ENCODE measurements around the gene TMEM184A.

Gene TMEM184A

DNA sequence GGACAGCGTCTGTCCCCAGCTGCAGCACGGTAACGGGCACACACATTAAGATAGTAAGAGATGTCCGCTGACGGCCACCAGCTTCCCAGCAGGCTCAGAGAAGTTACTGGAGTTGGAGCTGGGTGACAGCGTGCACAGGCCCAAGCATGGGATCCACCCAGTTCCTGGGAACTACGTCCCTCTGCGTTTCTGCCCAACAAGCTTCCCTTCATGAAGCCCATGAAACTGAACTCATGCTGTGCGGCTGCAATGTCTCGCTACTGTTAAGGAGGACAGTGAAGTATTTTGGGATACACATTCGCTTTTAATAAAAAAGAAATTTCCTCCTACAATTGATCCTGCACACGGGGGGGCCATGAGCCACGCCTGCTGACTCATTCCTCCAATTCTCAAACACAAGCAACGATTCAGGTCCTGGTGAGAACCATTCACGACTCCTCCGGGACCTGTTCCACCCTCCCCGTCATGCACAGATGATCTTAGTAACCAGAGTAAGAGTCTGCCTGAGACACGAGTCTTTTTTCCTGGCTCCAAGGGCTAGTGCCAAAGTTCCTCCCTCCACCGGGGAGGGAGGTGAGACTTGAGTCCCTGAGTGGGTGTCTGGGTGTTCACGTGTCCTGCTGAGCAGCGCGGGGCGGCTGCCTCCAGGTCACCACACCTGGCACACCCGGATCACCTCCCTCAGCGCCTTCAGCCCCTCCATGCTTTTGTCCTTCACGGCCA is 11.2 kb upstream of the TMEM184A start:
- no peak for DNase-seq (ENCODE audit: low spot score)

DNA sequence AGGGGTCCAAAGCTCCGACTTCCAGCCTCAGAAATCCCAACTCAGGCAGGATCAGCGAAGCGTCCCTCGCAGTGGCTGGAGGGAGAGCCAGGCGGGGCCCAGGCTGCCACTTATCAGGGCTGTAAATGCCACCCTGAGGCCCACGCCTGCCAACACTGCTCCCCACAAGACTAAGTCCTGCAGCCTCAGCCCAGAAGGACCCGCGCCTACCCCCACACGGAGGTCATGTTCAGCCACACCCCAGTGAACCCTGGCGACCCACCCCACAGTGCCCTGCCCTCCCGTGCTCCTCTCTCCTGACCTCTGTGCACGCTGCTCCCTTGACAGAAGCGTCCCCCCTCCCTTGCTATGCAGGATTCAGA is 10.7 kb upstream of the TMEM184A start:
- DNase-seq (ENCODE audit: low spot score): no peak

DNA sequence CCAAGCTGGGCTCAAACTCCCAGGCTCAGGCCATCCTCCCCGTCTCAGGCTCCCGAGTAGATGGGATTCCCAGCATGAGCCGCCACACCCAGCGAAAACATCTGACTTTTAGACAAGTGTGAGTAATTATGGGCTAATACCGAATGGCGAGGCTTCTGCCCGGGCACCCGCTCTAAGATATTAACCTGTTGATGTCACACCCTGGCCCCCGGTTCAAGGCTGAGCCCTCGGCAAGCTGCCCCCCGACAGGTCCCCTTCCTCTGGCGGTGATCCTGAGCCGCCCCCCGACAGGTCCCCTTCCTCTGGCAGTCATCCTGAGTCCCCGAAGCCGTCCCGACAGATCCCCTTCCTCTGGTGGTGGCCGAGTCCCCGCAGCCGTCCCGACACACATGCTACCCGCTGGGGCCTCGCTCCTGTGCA is 8.6 kb upstream of the TMEM184A start:
- DNase-seq (ENCODE audit: low spot score): no peak

DNA sequence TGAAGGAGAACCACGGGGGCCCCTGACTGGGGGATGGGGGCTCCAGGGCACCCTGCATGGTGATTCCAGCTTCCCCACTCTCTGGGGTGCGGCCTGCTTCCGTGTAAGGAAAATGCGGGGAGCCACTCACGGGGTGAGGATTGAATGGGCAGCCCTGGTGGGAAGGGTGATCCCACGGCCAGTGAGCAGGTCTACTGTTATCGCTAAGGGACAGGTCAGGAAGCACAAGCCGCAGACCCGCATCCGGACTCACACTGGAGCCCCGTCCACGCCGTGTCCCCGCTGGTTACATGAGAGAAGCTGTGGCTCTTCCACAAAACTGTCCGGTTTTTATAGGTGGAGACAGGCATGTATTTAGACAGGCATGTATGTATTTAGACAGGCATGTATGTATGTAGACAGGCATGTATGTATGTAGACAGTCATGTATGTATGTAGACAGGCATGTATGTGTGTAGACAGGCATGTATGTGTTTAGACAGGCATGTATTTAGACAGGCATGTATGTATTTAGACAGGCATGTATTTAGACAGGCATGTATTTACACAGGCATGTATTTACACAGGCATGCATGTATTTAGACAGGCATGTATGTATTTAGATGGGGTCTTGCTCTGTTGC is 8.1 kb upstream of the TMEM184A start:
- DNase-seq (ENCODE audit: low spot score): no peak

DNA sequence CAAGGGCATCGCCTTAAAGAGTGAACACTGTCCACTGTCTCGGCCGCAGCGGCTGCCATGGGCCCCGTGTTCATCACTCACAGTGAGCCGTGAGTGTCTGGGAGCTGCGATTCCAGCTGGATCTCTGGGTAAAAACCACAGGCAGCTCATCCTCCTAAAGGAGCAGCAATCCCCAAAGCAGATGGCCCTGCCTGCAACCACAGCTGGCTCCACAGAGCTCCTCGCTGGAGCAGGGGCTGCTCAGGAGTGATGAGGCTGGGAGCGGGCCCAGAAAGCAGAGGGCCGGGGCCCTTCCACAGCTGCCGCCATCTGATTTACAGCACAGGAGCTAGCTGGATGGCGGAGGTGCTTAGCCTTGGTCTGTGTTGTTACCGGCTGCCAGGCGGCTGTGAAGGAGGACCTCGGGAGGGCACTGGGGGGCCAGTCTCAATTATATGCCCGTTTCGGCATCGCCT is 6.6 kb upstream of the TMEM184A start:
- DNase-seq (ENCODE audit: low spot score): no peak

DNA sequence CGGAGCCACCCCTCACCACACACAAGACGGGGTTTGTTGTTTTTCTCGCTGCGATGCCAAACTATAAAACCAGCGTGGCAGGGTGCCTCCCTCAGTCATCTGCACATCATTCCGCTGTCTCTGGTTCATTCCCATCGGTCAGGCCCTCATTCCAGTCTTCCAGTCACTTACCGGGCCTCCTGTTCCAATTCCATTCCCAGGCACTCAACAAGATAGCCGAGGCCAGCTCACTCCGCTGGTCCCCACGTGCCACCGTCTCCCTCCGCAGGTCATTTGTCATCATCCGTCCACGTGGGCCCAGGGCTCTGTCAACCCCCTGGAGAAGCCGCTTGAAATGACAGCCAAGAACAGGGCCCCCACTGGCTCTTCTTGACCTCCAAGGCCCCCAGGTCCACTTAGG is 6.1 kb upstream of the TMEM184A start:
- DNase-seq (ENCODE audit: low spot score): no peak

DNA sequence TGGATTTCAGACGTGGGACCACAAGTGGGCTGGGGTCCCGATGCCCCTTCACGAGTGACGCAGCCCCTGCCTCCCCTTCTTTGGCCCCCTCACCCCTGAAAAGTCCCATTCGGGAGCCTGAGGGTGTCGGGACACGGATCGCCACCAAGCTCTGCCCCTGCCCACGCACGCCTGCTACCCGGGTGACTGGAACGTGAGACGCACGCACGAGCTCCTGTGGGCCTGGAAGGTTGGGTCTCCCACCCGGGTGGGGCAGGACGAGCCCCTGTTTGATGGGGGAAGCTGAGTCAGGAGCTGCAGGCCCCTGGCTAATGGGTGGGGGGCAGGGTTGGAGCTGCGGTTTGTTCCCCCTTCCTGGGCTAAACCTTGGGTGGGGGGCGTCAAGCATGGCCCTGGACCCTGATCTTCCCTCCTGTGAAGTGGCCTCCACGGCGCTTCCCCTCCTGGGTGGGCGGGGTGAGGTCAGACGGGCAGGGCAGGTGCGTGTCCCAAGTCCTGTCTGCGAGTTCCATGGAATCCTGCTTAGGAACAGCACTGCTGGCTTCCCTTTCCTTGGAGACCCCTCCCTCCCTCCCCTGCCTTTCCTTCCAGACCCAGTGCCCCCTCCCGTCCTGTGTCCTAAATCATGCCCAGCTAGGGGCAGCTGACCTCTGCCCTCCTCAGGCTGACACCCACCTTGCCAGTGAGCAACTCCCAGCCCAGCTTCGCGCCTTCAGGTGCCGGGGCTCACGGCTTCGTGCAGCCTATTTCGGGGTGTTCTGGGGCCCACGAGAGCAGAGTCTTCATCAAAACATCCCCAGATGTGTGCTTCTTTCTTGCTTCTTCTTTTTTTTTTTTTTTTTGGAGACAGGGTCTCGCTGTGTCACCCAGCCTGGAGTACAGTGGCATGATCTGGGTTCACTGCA is 5.3 kb upstream of the TMEM184A start:
- no peak for DNase-seq (ENCODE audit: low spot score)

DNA sequence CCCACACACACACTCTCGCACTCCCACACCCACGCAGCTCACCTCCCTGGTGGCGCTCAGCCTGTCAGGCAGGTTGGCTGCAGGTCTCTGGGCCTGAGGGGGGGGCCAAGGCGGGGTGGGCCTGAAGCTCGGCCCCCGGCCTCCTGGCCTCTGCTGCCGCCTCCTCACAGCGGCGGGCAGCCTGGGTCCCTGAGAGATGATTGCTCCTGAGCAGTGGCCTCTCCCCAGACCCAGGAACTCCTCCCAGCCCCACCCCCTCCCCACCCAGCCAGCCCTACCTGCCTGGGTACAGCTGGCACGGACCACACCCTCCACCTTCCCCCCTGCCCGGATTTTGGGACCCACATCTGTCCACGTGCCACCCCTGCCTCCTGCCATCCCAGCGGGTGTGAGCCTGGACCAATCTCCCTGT is 4.6 kb upstream of the TMEM184A start:
- no peak for DNase-seq (ENCODE audit: low spot score)

DNA sequence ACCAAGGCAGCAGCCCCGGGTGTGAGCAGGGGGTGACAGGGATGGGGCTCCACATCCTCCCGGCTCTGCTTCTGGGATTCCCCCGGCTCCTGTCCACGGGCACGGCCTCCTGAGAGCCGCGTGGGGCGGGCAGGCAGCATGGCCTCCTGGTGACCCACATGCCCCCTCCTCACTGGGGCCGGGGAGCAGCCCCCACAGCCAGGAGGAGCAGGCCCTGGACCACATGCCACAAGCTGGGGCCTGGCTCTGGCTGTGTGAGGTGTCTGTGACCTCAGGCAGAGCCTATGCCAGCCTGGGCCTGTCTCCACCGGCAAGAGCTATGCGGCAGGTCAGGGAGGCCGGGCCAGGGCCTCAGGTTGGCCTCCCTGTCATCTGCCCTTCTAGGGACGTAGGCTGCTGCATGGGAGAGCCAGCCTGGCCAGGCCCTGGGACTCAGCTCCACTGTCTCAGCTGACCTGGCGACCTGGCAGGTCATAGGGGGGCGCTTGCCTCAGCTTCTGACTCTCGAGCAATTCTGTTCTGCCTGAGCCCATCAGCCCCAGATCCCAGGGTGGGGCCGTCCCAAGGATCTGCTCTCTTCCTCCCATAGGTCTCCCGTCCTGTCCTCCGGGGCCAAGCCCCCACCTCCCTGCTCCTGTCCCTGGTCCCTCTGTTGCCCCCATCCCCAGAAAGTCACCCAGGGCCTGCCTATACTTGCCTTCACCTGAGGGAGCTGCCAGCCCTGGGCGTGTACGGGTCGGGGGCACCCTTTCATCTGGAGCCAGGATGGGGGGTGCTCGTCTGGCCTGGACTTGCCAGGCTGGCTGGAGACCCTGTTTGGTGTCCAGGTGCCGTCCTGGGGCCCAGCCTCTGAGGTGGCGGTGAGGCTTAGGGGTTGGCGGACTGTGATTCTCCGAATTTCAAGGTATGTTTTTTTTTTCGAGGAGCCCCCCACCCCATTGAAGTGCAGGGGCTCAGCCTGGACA is 3.9 kb upstream of the TMEM184A start:
- DNase-seq (ENCODE audit: low spot score): no peak

DNA sequence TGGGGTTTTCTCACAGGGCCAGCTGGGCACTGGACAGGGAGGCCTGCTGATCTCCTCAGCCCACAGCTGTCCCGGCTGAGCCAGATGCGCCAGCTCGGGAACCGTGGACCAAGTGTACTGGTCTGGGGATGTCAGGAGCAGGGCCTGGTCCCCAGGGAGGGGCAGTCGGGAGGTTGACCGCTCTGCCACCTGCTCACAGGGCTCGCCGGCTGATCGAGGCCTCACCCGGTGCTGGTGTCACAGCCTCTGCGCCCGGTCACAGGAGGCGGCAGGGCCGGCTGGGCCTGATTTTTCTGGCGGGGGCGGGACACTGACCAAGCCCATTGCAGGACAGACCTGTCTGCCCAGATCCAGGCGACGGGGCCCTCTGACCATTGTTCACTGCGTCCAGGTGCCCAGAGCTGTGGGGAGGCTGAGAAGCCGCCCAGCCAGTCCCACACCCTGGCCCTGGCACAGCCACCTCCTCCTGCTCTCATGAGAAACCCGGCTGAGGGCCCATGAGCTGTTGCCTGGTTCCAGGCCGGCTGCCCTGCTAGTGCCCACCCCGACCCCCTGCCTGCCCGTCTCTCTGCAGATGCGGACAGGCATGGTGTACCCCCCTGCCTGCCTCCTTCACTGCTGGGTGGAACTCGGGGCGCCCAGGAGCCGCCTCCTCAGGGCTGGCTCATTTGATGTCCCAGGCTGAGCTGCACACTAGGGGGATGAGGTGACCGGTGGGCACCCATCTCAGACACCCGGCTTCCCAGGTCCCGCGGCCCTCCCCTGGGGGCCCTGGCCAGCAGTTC is 3.0 kb upstream of the TMEM184A start:
- no peak for DNase-seq (ENCODE audit: low spot score)

DNA sequence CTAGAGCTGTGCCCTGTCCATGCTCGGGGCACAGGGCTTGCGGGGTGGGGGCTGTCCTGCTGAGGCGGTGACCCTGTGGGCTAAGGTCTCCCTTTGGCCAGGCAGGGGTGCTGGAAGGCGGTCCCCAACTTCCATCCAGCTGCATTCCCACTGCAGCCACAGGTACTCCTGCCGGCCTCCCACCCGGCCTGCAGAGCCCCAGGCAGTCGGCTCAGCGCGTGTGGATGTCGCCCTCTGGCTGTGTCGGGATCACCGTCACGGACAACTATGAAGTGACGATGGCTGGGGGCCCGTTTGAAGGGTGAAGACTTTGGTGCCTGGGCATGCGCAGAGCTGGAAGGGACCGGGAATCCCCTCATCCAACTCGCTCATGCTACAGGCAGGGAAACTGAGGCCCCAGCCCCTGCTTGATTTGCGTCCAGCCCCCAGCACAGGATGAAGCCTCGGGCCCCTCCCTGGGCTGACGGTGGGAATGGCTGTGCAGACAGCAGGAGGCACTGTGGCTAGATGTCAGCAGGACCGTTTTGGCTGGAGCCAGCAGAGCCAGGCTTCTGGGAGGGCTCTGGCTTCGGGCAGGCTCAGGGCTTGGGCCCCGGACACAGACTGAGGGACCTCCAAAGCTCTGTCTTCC is 2.3 kb upstream of the TMEM184A start:
- no peak for DNase-seq (ENCODE audit: low spot score)

DNA sequence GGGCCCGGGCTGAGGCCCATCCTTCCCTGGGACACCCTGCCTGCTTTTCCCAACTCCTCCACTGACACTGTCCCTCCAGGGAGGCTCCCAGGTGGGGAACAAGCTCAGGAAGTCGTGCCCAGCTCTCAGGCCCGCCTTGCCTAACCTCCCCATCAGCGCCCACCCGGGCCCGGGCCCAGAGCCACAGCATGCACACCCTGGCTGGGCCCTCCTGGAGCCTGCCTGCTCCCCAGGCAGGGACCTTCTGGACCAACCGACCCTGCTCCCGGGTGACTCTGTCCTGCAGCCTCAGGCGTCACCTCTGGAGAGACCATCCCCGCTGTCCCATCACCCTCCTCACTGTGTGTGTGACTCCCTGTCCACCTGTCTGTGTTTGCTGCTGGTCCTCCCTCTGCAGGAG is 1.8 kb upstream of the TMEM184A start:
- no peak for DNase-seq (ENCODE audit: low spot score)

DNA sequence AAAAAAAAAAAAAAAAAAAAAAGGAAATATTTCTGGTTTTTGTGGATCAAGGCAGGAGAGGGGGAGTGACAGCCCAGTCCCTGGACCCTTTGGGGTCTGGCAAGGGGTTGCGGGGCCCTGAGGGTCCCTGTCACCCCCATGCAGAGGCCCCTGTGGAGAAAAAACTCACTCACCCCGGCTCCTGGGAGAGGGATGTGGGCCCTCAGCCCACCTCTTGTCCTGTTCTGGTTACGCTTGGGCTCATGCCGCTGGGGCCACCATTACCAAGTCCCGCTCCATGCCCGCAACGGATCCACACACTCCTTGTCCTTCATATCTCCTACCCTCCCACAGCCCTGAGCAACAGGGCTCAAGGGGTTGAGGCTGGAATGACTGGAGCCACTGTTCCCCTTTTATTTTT is 1.0 kb upstream of the TMEM184A start:
- DNase-seq (ENCODE audit: low spot score): no peak

DNA sequence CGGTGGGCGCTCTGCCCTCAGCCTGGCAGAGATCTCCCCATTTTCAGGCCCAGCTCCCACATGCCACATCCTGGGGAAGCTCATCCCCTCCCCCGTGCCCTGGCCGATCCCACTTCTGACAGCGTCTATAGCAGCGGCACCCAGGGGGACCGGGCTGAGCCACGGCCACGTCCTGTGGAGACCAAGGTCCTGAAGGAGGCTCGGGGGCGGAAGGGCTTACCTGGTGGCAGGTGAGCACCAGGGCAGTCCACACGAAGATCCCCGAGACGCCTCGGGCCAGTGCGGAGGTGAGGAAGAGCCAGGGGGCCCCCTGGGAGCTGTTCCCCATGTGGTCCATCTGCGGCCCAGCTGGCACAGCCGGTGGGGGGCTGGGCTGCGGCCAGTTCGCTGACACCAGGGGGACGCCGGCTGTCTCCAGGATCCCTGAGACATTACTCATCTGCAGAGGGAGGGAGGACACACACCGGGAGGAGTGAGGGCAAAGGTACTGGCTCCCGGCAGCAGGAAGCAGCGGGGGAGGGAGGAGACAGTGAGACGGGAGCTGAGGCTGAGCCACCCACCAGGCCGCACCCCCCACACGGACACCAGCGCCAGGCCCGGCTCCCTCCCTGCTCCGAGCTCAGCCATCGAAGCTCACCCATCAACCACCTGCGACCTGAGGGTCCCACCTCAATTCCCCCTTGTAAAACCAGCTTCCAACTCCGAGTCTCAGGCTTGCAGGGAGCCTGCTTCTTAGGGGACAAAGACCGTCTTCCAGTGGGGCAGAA is 776 bp downstream of the TMEM184A start:
- DNase-seq (ENCODE audit: low spot score): peak; percentile 85

DNA sequence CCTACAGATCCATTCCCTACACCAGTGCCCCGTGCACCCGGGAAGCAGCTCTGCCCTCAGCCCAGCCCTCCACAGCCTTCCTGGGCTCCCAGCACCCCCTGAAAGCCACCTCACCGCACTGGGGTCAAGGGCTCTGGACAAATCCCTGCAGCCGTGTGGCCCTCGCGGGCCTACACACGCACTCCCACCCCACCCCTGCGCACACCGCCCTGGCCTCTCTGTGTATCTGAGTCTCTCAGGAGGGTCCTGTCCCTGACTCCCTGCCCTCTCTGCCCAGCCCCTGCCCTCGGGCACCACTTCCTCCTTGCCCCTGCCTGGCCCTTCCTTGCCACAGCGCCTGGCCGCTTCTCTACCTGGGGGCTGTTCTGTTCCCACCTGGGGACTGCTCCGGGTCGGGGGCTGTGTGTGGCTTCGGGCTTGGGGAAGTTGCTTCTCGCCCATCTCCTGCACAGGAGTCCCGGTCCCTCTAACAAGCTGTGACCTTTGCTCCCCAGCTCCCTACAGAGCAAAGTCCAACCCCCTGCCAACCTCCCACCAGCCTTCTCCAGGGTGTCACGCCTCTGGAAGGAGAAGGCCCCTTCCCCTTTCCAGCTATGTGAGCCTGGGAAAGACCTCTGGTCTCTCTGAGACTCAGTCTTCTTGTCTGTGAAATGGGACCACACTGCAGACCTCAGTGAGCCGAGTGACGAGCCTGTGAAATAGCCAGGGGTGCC is 1.5 kb downstream of the TMEM184A start:
- no peak for DNase-seq (ENCODE audit: low spot score)

DNA sequence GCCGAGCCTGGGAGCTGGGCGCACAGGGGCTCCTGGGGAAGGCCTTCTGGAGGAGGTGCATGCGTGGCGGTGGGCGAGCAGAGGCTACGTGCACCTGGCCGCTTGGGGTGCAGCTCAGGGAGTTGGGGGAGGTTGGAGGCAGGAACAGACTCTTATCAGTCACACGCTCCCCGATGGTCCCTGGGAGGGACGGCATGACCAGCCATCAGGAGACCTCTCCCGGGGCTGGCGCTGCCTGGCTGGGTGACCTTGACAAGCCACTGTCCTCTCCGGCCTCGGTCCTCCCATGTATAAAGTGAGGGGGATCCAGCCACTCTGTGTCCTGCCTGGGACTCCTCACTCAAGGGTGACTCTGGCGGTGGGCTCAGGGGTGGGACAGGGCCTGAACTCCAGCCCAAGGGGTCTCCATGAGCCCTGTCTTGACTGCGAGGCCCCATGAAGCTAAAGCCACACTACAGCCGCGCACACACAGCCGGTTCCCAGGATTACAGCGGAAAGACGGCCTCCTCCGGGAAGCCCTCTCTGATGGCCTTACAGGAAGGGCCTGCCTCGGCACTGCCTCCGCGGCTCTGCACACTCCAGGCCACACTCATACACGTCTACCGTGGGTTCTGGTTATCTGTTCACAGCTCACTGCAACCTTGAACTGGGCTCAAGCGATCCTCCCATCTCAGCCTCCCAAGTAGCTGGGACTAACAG is 2.3 kb downstream of the TMEM184A start:
- no peak for DNase-seq (ENCODE audit: low spot score)

DNA sequence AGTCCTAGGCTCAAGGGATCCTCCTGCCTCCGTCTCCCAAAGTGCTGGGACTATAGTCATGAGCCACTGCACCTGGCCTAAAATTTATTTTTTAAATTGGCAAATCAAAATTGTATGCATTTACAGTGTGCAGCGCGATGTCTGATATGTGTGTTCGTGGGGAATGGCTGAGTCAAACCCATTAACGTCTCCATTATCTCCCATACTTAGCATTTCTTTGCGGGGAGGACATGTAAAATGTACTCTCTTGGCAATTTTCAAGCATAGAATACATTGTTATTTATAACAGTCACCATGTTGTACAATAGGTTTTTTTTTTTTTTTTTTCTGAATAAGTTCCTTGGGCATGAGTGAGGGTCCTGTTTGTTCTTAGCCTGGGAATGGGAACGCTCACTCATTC is 3.8 kb downstream of the TMEM184A start:
- DNase-seq (ENCODE audit: low spot score): no peak

DNA sequence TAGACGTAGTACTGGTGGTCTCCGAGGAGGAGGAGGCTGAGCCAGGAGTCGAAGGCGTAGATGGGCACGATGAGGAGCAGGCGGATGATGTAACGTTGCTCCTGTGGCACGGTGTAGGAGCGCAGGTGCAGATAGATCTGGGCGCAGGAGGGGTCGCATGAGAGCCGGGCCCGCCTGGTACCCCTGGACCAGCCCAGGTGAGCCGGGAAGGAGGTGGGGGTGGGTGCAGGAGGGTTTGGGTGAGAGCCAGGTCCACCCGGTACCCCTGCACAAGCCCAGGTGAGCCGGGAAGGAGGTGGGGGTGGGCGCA is 5.2 kb downstream of the TMEM184A start:
- DNase-seq (ENCODE audit: low spot score): no peak
